Brain microvascular endothelial cell (primary cell): Measurements from ENCODE around the gene FBXW8.

ENCODE experiments used
- DNase-seq: peaks from one replicate; pipeline ENCODE4 v3.0.0-alpha.2; 2020
- H3K27ac ChIP-seq: fragments of 250-450 bp; sonication (Bioruptor Pico); 2 replicates; pipeline ENCODE4 v1.5.1; 2020; ENCODE audit warnings: mild to moderate bottlenecking, moderate library complexity
- H3K27me3 ChIP-seq: fragments of 250-450 bp; sonication (Bioruptor Pico); replicated peaks from 2 replicates; pipeline ENCODE4 v1.5.1; 2020; ENCODE audit warnings: mild to moderate bottlenecking
- H3K36me3 ChIP-seq: fragments of 250-450 bp; sonication (Bioruptor Pico); replicated peaks from 2 replicates; pipeline ENCODE4 v1.5.1; 2020; ENCODE audit warnings: mild to moderate bottlenecking
- H3K4me3 ChIP-seq: 2 replicates; pipeline ENCODE4 v1.5.1; 2011; ENCODE audit warnings: low read depth, mild to moderate bottlenecking, control low read depth, low read length, moderate library complexity
- CTCF ChIP-seq: IDR thresholded peaks from 2 replicates; pipeline ENCODE4 v1.5.1; 2011; ENCODE audit warnings: low read depth, mild to moderate bottlenecking, moderate library complexity, low read length, control low read depth, inconsistent platforms; ENCODE audit errors: missing control alignments
- in situ Hi-C: cut with HindIII; loops from 2 replicates; pipeline ENCODE4 v1.10.0; 2017; ENCODE audit warnings: low sequenced_read_pairs, low pct_ligation_motif_present

Gene FBXW8

GRCh38 chr12:117072106-117072505 is 161.4 kb downstream of the FBXW8 start:
- Histone ChIP-seq H3K36me3 (no peaks in the 10 kb centered on the region), H3K27ac (no peak overlapping the region), H3K27me3 (no peaks in the 10 kb centered on the region), H3K4me3 (no peak overlapping the region)
- DNase-seq, result no peak
- in situ Hi-C loops, result no loop called here
- TF ChIP-seq CTCF, result no peak

GRCh38 chr12:117072736-117073490 is 162.2 kb downstream of the FBXW8 start:
- Histone ChIP-seq H3K27me3 (no peaks in the 10 kb centered on the region), H3K4me3 (no peak overlapping the region), H3K27ac (no peak overlapping the region), H3K36me3 (no peaks in the 10 kb centered on the region)
- in situ Hi-C loops, result no loop called here
- no peak for TF ChIP-seq CTCF
- DNase-seq, result no peak

- no peak for DNase-seq
- Histone ChIP-seq H3K27me3 (no peaks in the 10 kb centered on the region), H3K4me3 (no peak overlapping the region), H3K36me3 (no peaks in the 10 kb centered on the region), H3K27ac (no peak overlapping the region)
- no peak for TF ChIP-seq CTCF
- in situ Hi-C loops, result no loop called here
These were observed 162.9 kb downstream of the FBXW8 start for GRCh38 chr12:117073611-117074010.

- DNase-seq, result no peak
- H3K27me3 ChIP-seq, result no peaks in the 10 kb centered on the region
- in situ Hi-C loops, result no loop called here
- H3K36me3 ChIP-seq, result no peaks in the 10 kb centered on the region
- H3K4me3 ChIP-seq, result no peak overlapping the region
- no peak overlapping the region for H3K27ac ChIP-seq
- no peak for TF ChIP-seq CTCF
These were observed 165.9 kb downstream of the FBXW8 start for GRCh38 chr12:117076410-117077372.

GRCh38 chr12:117079487-117079886 is 168.7 kb downstream of the FBXW8 start:
- Histone ChIP-seq H3K4me3 (no peak overlapping the region), H3K36me3 (no peaks in the 10 kb centered on the region), H3K27me3 (no peaks in the 10 kb centered on the region), H3K27ac (no peak overlapping the region)
- in situ Hi-C loops, result no loop called here
- TF ChIP-seq CTCF, result no peak
- no peak for DNase-seq
